H4 (cell line): ENCODE results near the gene SLC30A9. TPM values are rescaled to one million over a fixed set of nuclear protein-coding genes. Genes with fewer than 3 reads are reported as not detected.

Source experiments
- DNase-seq: peaks from one replicate; pipeline ENCODE4 v3.0.0-alpha.2; 2015; ENCODE audit warnings: low spot score
- total RNA-seq: library from RNA; depleted of rRNA; stranded (reverse); fragments of >200 nt; shearing (Covaris generic); gene quantifications from 2 replicates; pipeline ENCODE4 v1.2.3, GENCODE V29; 2014

SLC30A9 gene
- total RNA-seq, 1 experiment from 2014 or later = 75.9 TPM

- no peak for DNase-seq
Measured at GRCh38 chr4:41999321-41999720, 9.0 kb downstream of the SLC30A9 start.

GRCh38 chr4:42008011-42008786 is 17.9 kb downstream of the SLC30A9 start:
- DNase-seq = no peak

GRCh38 chr4:42015438-42015837 is 25.1 kb downstream of the SLC30A9 start:
- DNase-seq = no peak

GRCh38 chr4:42018451-42018850 is 28.1 kb downstream of the SLC30A9 start:
- peak; percentile 11 for DNase-seq

- peak; percentile 8 for DNase-seq
Measured at GRCh38 chr4:42048394-42048793, 58.1 kb downstream of the SLC30A9 start.

GRCh38 chr4:42050516-42051249 is 60.4 kb downstream of the SLC30A9 start:
- no peak for DNase-seq

- DNase-seq = no peak
Measured at GRCh38 chr4:42066402-42066801, 76.1 kb downstream of the SLC30A9 start.

- no peak for DNase-seq
Measured at GRCh38 chr4:42067264-42067663, 76.9 kb downstream of the SLC30A9 start.

GRCh38 chr4:42070463-42070862 is 80.1 kb downstream of the SLC30A9 start:
- no peak for DNase-seq

- DNase-seq = no peak
Measured at GRCh38 chr4:42074294-42074693, 84.0 kb downstream of the SLC30A9 start.

GRCh38 chr4:42078184-42078801 is 88.0 kb downstream of the SLC30A9 start:
- DNase-seq = no peak

- no peak for DNase-seq
Measured at GRCh38 chr4:42080306-42080705, 90.0 kb downstream of the SLC30A9 start.

GRCh38 chr4:42083816-42084215 is 93.5 kb downstream of the SLC30A9 start:
- DNase-seq = no peak

GRCh38 chr4:42088386-42088785 is 98.1 kb downstream of the SLC30A9 start:
- no peak for DNase-seq

- peak; percentile 54 for DNase-seq
Measured at GRCh38 chr4:42101446-42101975, 111.2 kb downstream of the SLC30A9 start.

- DNase-seq = no peak
Measured at GRCh38 chr4:42104521-42104920, 114.2 kb downstream of the SLC30A9 start.

GRCh38 chr4:42112846-42113245 is 122.5 kb downstream of the SLC30A9 start:
- no peak for DNase-seq

- no peak for DNase-seq
Measured at GRCh38 chr4:42119886-42120285, 129.6 kb downstream of the SLC30A9 start.

GRCh38 chr4:42122237-42122636 is 131.9 kb downstream of the SLC30A9 start:
- DNase-seq = no peak

GRCh38 chr4:42123071-42123644 is 132.8 kb downstream of the SLC30A9 start:
- DNase-seq = no peak

- DNase-seq = no peak
Measured at GRCh38 chr4:42132099-42132498, 141.8 kb downstream of the SLC30A9 start.

- no peak for DNase-seq
Measured at GRCh38 chr4:42133006-42133405, 142.7 kb downstream of the SLC30A9 start.
